GM18526 (cell line): Measurements from ENCODE around the gene PRDM5.

Experiments used
- POLR2A ChIP-seq: IDR thresholded peaks from 3 replicates; pipeline ENCODE4 v1.6.1; 2011; ENCODE audit not compliant: insufficient read length; ENCODE audit errors: extremely low read depth

PRDM5 gene

GRCh38 chr4:120693816-120694215 is 228.7 kb downstream of the PRDM5 start:
- TF ChIP-seq POLR2A: no peak

DNA sequence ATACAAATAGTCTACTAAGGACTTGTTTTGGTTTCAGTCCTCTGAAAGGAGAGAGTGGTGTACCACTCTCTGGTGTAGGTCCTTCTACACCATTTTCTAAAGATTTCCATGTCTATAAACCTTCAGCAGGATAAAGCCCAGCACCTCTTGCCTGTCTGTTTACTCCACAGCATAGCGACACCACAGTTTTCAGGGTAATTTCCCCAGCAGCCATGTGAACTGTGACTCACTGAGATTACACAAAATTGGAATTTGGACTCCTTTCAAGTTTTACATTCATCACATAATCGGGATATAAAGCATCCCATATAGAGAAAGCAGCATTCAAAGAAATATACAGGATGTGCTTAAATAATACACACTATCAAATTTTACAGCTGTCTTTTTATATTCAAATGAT is 229.6 kb downstream of the PRDM5 start:
- TF ChIP-seq POLR2A: no peak

DNA sequence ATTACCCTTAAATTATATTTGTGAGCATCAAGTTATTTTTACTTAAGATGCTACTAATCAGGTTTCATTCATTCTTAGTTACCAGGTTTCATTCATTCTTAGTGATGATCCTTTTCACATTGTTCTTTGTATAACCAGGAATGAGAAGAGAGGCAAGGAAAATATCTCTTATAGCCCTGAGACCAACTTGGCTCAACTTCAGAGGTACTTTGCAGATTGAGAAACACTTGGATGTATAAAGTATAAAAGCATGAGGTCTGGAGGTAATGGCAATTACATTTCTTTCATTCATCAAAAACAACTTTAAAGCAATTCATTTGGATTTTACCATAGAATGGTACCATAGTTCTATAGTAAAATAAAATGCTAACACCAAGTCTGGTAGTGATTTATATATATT is 231.0 kb downstream of the PRDM5 start:
- no peak for TF ChIP-seq POLR2A

DNA sequence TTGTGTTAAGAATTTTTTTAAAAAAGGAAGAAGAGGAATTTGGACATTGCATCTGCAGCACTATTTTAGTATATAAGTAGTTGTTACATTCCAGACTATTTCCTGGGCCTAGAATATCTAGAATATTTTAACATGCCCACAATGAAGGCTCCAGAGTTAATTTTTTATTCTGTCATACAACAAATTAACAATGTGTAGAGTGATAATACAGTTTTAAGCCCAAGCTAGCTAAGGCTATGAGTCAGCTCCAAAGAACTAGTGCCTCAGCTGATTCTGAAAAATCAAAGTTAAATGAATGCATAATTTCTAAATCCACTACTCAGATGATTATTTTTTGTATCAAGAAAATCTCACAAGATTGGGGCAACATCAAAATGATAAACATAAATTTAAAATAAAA is 231.4 kb downstream of the PRDM5 start:
- TF ChIP-seq POLR2A: no peak

GRCh38 chr4:120688791-120689190 is 233.7 kb downstream of the PRDM5 start:
- TF ChIP-seq POLR2A: no peak

- no peak for TF ChIP-seq POLR2A
Observed at GRCh38 chr4:120685756-120686278, 236.7 kb downstream of the PRDM5 start.

DNA sequence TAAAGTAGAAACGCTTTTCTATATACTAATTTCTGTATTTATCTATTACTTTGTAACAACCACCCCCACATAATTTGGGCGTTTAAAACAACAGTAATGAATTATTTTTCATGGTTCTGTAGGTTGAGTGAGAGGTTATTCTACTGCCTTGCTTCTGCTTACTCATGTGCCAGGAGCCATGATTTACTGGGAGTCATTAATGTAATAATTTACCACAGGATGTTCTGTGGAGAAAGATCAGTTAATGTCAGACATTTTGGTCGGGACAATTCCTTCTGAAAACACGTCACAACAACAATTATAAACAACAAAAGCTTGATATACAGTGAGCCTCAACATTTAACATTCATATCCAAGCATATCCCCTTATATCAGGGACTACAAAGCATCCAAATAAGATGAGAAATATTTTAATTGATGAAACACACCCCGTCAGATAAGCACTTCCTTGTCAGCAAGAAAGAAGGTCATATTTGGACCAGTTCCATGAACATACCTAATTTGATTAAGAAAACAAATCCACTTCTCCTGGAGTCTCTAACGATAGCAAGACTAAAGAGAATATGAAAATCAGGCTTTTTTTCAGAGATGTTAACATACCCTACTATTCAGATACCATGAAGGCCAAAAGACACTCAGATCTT is 238.5 kb downstream of the PRDM5 start:
- no peak for TF ChIP-seq POLR2A

DNA sequence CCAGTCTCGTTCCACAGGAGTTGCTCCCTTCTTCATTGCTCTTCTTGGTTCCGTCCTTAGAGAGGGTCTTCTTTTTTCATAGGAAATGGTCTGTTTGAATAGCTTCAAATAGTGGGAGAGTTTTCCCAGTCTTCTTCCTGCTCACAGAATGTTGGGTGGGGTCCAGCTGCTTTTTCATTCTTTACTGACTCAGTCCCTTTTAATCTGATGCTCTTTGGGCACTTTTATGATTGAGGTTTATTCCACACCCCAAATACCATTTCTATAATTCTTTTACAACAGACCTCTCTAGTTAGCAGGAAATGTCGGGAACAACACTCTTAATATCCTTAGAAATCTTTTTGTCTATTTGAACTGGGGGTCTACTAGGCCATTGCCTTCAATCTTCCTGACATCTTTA is 239.5 kb downstream of the PRDM5 start:
- TF ChIP-seq POLR2A: no peak

- no peak for TF ChIP-seq POLR2A
Observed at GRCh38 chr4:120680647-120681228, 241.8 kb downstream of the PRDM5 start.

DNA sequence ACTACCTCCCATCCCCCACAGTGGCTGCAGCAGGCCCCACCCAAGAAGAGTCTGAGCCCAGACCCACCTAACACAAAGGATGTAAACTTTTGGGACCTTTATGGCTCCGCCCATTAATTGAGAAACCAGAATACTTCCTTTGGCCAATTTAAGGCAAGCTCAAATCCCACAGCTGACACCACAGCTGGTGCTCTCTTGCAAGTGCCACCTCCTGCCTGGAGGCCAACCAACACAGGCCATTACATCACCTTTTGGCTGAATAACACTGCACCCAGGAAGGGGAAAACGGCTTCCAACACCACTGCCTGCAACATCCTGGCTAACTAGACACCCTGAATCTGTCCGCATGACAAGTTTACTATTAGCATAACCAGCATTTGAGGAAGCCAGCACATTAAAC is 248.8 kb downstream of the PRDM5 start:
- no peak for TF ChIP-seq POLR2A

GRCh38 chr4:120672558-120673147 is 249.9 kb downstream of the PRDM5 start:
- no peak for TF ChIP-seq POLR2A

DNA sequence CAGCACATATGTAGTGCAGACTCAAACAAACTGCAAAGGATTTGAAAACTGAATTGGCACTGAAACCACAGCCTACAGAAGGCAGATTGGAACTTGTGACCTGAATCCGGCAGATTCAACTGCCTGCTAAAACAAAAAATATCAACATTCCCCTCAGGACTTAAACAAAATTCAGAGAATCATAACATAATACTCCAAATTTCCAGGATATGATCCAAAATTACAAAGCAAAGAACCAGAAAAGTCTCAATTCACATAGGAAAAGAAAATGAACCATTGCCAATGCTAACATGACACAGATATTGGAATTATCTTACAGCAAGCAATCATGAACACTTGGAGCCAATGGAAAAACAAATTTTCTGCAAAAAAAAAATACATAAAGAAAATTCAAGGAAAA is 250.4 kb downstream of the PRDM5 start:
- no peak for TF ChIP-seq POLR2A

DNA sequence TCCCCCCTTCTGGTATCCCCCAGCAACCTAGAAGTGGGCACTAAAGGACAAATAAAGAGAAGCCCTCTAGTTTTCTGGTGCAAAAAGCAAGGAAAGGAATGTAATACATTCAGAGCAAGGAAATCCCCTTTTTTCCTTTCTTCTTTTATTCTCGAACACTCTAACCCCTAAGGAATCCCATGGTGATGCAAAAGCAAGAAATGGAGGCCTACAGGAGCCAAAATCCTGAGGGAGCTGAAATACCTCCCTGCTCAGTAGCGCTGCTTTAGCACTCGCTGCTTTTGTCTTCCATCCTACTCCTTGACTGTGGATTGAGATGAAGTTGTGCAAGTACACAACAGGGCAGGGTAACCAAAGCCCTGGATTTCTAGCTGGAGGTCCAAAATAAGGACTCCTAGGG is 251.0 kb downstream of the PRDM5 start:
- TF ChIP-seq POLR2A: no peak

DNA sequence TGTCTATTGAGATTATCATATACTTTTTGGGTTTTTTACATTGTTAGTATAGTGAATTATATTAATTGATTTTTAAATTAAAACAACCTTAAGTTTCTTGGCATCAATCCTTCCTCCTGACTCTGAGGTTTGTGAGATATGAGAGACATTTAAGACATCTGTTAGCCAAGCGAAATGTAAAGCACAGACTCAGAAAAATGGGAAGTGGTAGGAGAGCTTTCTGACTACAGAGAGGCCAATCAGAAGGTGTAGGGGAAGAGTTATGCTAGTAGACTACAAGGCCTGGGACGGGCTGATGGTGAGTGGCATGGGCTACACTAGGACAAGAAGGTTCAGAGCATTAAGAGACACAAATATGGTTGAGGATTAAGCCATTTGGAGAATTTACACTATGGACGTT is 255.4 kb downstream of the PRDM5 start:
- TF ChIP-seq POLR2A: no peak

- TF ChIP-seq POLR2A: no peak
Observed at GRCh38 chr4:120664851-120665250, 257.7 kb downstream of the PRDM5 start.

DNA sequence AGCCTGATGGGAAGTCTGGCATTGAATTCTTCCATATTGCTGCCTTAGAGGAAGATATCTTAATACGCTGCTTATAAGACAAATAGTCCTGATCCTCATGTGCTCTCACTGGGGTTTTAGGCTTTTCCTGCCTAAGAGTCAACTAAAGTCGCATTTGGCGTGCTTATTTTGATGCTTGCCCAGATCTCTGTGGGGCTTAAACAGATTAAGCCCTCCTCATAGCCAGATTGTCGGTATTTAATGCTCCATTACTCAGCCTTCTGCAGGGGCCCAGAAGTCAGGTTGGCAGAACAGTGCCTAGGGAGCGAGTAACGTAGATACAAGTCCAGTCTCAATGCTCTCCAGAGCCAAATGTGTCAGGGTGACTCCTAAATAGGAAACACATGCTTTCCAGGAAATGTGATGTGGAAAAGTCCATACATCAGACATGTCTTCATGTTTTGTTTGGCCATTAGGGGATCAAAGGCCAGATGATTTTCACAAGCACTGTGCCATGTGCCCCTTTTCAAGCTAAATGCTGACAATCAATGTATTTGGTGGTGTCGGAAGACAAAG is 262.8 kb downstream of the PRDM5 start:
- TF ChIP-seq POLR2A: no peak

DNA sequence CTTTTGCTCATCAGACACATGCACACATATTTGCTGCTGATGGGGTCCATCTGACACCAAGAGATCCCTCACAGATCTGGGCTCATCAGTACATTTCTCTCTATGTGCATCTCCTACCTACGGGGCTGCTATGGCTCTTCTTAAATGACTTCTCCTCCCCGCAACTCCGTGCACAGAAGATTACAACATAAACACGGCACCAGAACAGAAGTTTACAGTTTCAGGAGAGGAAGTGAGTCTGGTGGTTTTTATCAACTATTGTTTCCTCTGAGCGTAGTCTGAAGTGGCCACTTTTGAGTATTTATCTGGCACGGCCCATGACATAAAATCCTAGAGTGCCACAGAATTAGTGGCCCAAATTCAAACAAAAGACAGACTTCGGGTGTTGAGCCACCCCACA is 263.8 kb downstream of the PRDM5 start:
- no peak for TF ChIP-seq POLR2A
